OCI-LY1 (cell line): ENCODE measurements around the gene C3.

Source experiments
- H2AFZ ChIP-seq: fragments of 200-600 bp; sonication (generic), shearing (Covaris generic); 2 replicates; pipeline ENCODE4 v1.6.0; 2014; ENCODE audit warnings: antibody characterized with exemption, mild to moderate bottlenecking, low read length
- H3F3A ChIP-seq: fragments of 200-600 bp; sonication (generic), shearing (Covaris generic); 2 replicates; pipeline ENCODE4 v1.6.0; 2014; ENCODE audit warnings: mild to moderate bottlenecking, antibody characterized with exemption, low read length, moderate library complexity; ENCODE audit not compliant: insufficient read depth
- H3K27ac ChIP-seq: fragments of 200-600 bp; sonication (generic); 2 replicates; pipeline ENCODE4 v1.5.1; 2014; ENCODE audit warnings: low read length, mixed run types, mild to moderate bottlenecking, low read depth; ENCODE audit not compliant: poor library complexity, severe bottlenecking
- H3K27me3 ChIP-seq: fragments of 200-600 bp; sonication (generic); 2 replicates; pipeline ENCODE4 v1.6.0; 2014; ENCODE audit warnings: antibody characterized with exemption, mild to moderate bottlenecking, low read length, moderate library complexity; ENCODE audit not compliant: insufficient read depth
- H3K36me3 ChIP-seq: fragments of 200-600 bp; sonication (generic); 2 replicates; pipeline ENCODE4 v1.6.1; 2014; ENCODE audit warnings: mild to moderate bottlenecking, antibody characterized with exemption, low read length, moderate library complexity, mixed read lengths; ENCODE audit not compliant: insufficient read depth
- H3K4me1 ChIP-seq: fragments of 200-600 bp; sonication (generic); 2 replicates; pipeline ENCODE4 v1.5.1; 2014; ENCODE audit warnings: mild to moderate bottlenecking, low read length, moderate library complexity; ENCODE audit not compliant: insufficient read depth, severe bottlenecking
- H3K4me2 ChIP-seq: fragments of 200-600 bp; sonication (generic), shearing (Covaris generic); 2 replicates; pipeline ENCODE4 v1.6.1; 2014; ENCODE audit warnings: low read length
- H3K4me3 ChIP-seq: fragments of 200-600 bp; sonication (generic); 2 replicates; pipeline ENCODE4 v1.5.1; 2014; ENCODE audit warnings: low read length, low read depth, mild to moderate bottlenecking, mixed read lengths; ENCODE audit not compliant: poor library complexity, severe bottlenecking
- H3K79me2 ChIP-seq: fragments of 200-600 bp; shearing (Covaris generic); 2 replicates; pipeline ENCODE4 v1.6.1; 2016; ENCODE audit warnings: mixed run types, low read length, mixed read lengths; ENCODE audit not compliant: insufficient read depth
- H3K9ac ChIP-seq: fragments of 200-600 bp; sonication (generic), shearing (Covaris generic); 2 replicates; pipeline ENCODE4 v1.6.1; 2014; ENCODE audit warnings: mild to moderate bottlenecking, low read length, mixed read lengths
- H3K9me2 ChIP-seq: fragments of 200-600 bp; sonication (generic), shearing (Covaris generic); 2 replicates; pipeline ENCODE4 v1.6.1; 2014; ENCODE audit warnings: low read depth, mild to moderate bottlenecking, low read length, mixed read lengths
- H3K9me3 ChIP-seq: fragments of 200-600 bp; shearing (Covaris generic); 2 replicates; pipeline ENCODE4 v1.6.1; 2014; ENCODE audit warnings: low read length, mixed read lengths
- H4K20me1 ChIP-seq: fragments of 200-600 bp; sonication (generic), shearing (Covaris generic); 2 replicates; pipeline ENCODE4 v1.6.0; 2016; ENCODE audit warnings: mild to moderate bottlenecking, low read length; ENCODE audit not compliant: insufficient read depth
- CTCF ChIP-seq: fragments of 200-600 bp; sonication (generic), shearing (Covaris generic); IDR thresholded peaks from 2 replicates; pipeline ENCODE4 v1.5.1; 2017; ENCODE audit warnings: mild to moderate bottlenecking, antibody characterized with exemption, low read length, moderate library complexity, mixed read lengths
- EZH2 ChIP-seq: fragments of 200-600 bp; sonication (generic), shearing (Covaris generic); IDR thresholded peaks from 2 replicates; pipeline ENCODE4 v1.8.0; 2017; ENCODE audit warnings: borderline replicate concordance, mixed run types, mild to moderate bottlenecking, antibody characterized with exemption, low read length, moderate library complexity, mixed read lengths

C3 gene

GRCh38 chr19:6731822-6732221, 11.4 kb upstream of the C3 start:
- H3K36me3 ChIP-seq = no peaks in the 10 kb centered on the region; the same call in 1 of the 2 replicates
- no peak overlapping the region for H3K4me3 ChIP-seq
- H3K9me3 ChIP-seq = no peaks in the 10 kb centered on the region
- no peaks in the 10 kb centered on the region for H3K79me2 ChIP-seq
- H3K4me2 ChIP-seq = no peak overlapping the region
- TF ChIP-seq CTCF (no peak), EZH2 (no peak)
- H4K20me1 ChIP-seq = no peaks in the 10 kb centered on the region
- peaks cover 29% of the 10 kb centered on the region for H3K4me1 ChIP-seq
- no peak overlapping the region for H3K9ac ChIP-seq
- H3K27ac ChIP-seq = no peak overlapping the region
- H3K9me2 ChIP-seq = no peaks in the 10 kb centered on the region
- H2AFZ ChIP-seq = no peak overlapping the region
- H3K27me3 ChIP-seq = no peaks in the 10 kb centered on the region; the same call in 1 of the 2 replicates
- no peaks in the 10 kb centered on the region for H3F3A ChIP-seq

DNA sequence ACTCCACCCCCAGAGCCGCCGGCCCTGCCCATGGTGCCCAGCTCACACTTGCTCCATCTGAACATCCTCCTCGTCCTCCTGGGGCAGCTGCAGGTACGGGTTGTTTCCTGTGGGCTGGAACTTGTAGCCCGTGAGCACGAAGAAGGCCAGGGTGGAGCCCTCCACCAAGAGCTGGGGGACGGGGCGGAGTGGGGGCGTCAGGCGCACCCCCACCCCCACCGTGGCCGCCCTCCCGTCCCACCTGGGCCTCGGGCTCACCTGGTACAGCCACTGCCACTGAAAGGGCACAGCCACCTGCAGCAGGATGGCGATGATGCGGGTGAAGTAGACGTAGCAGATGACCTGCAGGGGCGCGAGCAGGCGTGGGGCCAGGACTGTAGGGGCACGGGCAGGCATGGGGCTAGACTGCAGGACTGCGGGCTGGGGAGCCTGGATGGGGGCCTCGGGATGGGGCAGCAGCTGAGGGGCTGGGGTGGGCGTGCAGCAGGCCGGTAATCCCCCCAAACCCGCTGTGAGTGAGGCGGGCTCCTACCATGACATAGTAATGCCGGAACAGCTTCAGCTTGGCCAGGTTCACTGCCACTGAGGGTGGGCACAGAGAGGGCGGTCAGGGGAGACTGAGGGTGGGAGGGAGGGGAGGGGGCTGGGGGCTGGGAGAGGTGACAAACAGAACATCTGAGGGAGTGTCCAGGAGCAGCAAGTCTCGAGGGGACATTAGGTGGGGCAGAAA, 10.7 kb upstream of the C3 start:
- no peak overlapping the region for H2AFZ ChIP-seq
- no peak overlapping the region for H3K4me3 ChIP-seq
- TF ChIP-seq CTCF (no peak), EZH2 (no peak)
- no peaks in the 10 kb centered on the region for H3K9me3 ChIP-seq
- H3K27me3 ChIP-seq = no peaks in the 10 kb centered on the region; the same call in 1 of the 2 replicates
- no peaks in the 10 kb centered on the region for H3K79me2 ChIP-seq
- peaks cover 27% of the 10 kb centered on the region for H3K4me1 ChIP-seq
- H3K36me3 ChIP-seq = no peaks in the 10 kb centered on the region; the same call in 1 of the 2 replicates
- H3K4me2 ChIP-seq = no peak overlapping the region
- H4K20me1 ChIP-seq = no peaks in the 10 kb centered on the region
- H3F3A ChIP-seq = no peaks in the 10 kb centered on the region
- no peak overlapping the region for H3K27ac ChIP-seq
- H3K9me2 ChIP-seq = no peaks in the 10 kb centered on the region
- H3K9ac ChIP-seq = no peak overlapping the region

GRCh38 chr19:6730153-6730804, 9.8 kb upstream of the C3 start:
- no peaks in the 10 kb centered on the region; the same call in 1 of the 2 replicates for H3K36me3 ChIP-seq
- no peaks in the 10 kb centered on the region; the same call in 1 of the 2 replicates for H3K27me3 ChIP-seq
- H3K27ac ChIP-seq = no peak overlapping the region
- H4K20me1 ChIP-seq = no peaks in the 10 kb centered on the region
- no peak for TF ChIP-seq CTCF
- TF ChIP-seq EZH2 = no peak
- H3K4me2 ChIP-seq = no peak overlapping the region
- H3K9me3 ChIP-seq = no peaks in the 10 kb centered on the region
- no peak overlapping the region for H3K9ac ChIP-seq
- peaks cover 19% of the 10 kb centered on the region for H3K4me1 ChIP-seq
- H2AFZ ChIP-seq = no peak overlapping the region
- H3K9me2 ChIP-seq = no peaks in the 10 kb centered on the region
- H3K4me3 ChIP-seq = no peak overlapping the region
- no peaks in the 10 kb centered on the region for H3F3A ChIP-seq
- no peaks in the 10 kb centered on the region for H3K79me2 ChIP-seq
